HEK293 (cell line): ENCODE data around the gene IDH3A.

ENCODE experiments used
- PATZ1 ChIP-seq: fragments of 450-650 bp; formaldehyde crosslinking; IDR thresholded peaks from 2 replicates; pipeline ENCODE4 v1.5.1; 2016; ENCODE audit warnings: missing biosample characterization, missing genetic modification characterization
- SP2 ChIP-seq: fragments of 450-650 bp; formaldehyde crosslinking; IDR thresholded peaks from 2 replicates; pipeline ENCODE4 v1.5.1; 2016; ENCODE audit warnings: missing biosample characterization, missing genetic modification characterization

GRCh38 chr15:78209646-78210348 is 60.6 kb downstream of the IDH3A start:
- TF ChIP-seq PATZ1 (tag by site-specific recombination) (no peak), SP2 (no peak)
